Amniotic epithelial cell (primary cell): Measurements from ENCODE around the gene CDK5RAP3.
"Not testable (repeated sequence)": the region's sequence is repeated elsewhere in the genome, so short reads cannot be mapped to it uniquely, and the experiment has no call there.

Experiments
- DNase-seq: peaks from one replicate; pipeline ENCODE4 v3.0.0-alpha.2; 2010; ENCODE audit warnings: low read depth

Gene CDK5RAP3

DNA sequence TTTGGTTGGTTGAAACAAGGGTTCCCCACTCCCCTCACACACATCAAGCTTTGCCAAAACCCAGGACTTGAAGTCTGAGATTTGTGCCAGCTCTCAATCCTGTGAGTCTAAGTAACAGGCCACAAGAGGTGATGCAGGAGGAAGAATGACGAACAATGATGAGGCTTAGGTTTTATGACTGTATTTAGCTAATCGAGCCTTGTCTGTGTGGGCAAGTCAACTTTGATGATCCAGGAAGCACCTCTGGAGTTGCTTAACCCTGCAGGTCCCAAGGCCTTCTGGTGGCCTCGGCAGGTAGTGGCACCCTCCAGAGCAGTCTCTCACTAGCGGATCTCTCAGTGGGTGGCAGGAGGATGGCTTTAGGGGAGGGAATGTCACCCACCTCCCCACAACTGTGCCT lies 28.7 kb downstream of the CDK5RAP3 start:
- no peak for DNase-seq

DNA sequence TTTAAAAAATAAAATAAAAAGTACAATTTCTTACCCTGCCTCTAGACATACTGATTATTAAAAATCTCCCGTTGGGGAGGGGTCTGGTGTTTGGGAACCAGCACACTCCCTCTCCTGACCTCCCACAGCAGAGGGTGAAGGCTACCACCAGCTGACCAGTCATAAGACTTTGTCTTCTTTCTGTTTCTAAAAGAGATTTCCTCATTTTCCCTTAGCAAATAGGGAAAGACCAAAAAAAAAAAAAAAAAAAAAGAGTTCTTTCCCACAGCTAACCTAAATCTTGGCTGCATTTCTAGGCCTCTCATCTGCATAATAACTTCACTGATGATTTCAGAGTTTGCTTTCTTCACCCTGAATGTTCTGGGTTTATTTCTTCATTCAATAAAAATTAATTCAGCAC lies 30.3 kb downstream of the CDK5RAP3 start:
- DNase-seq = peak; percentile 74

DNA sequence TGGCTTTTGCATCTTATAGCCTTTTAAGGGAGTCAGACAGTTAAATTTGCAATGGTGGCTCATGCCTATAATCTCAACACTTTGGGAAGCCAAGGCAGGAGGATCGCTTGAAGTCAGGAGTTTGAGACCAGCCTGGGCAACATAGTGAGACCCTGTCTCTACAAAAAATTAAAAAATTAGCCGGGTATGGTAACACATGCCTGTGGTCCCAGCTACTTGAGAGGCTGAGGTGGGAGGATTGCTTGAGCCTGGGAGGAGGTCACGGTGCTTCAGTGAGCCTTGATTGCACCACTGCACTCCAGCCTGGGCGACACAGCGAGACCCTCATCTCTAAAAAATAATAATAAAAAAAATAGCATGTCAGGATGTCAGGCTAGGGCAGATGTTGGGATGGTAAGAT lies 30.7 kb downstream of the CDK5RAP3 start:
- not testable (repeated sequence) for DNase-seq

DNA sequence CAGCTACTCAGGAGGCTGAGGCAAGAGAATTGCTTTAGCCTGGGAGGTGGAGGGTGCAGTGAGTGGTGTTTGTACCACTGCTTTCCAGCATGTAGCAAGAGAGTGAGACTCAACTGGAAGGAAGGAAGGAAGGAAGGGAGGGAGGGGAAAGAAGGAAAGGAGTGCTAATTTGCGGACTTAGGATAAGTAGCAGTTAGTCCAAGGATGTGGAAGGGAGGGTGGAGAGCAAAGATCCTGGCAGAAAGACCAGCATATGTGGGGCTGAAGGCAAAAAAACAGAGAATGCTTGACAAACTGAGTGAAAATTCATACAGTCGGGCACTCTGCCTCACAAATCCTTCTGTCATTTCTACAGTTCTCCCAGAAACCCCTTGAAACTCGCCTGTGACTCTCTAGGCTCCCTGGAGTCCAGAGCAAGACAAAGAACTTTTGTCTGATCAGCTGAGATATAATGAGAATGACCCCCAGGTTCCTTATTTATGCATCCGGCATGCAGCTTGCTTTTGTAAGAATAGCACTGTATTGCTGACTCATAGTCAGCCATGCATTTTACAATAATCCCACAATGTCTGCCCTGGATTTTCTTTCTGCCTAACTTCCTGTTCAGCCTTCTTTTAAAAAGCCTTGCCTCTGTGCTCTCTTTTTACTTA lies 31.5 kb downstream of the CDK5RAP3 start:
- DNase-seq = peak; percentile 90

DNA sequence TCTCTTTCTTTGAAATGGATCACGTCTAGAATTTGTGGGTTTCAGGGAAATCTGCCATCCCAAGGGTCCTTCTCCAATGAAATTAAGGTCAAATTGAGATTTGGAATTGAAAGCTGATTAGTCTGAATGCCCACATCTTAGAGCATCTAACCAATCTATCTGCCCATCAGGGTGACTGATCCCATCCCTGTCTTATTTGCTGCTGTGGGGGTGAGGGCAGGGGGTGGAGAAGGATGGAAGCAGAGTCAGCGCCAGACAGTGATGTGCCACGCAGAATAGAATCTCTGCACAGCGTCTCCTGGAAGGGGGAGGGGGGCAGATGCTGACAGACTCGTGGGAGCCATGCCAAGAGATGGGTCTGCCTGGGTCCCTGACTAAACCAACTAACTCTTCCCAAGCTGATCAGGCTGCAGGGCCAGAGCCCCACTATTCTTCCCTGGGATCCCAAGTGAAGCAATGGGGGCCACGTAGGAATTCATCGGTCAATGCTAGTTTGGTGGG lies 32.1 kb downstream of the CDK5RAP3 start:
- peak; percentile 58 for DNase-seq

DNA sequence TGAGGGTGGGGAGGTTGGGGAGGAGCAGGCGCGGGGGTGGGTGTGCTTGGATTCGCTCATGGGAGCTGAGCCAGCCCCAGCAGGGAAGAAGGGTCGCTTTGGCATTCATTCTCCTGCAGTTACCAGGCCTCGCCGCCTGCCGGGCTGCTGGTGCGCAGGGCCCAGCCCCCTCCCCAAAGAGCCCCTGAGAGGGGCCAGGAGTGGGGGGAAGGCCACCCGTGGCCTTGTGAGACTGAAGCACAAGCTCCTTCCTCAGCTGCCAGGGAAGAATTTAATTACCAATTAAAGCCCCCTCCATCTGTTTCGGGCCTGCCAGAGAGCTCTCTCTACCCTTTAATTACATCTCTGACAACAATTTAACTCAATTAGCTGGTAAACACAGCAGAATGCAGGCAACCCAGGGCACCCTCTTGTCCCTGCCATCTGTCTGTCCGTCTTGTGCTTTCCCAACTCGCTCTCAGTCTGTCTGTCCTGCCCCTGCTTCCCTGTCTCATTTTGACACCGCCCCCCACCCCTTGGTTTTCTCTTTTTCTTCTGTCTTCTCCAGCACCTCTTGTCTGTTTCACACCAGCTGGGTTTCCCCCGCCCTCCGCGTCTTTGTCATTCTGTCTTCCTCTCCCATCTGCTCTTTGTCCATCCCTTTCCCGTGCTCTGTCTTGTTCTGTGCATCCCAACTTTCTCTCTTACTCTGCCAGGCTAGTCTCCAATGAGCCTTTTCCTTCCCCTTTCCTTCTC lies 32.7 kb downstream of the CDK5RAP3 start:
- DNase-seq = no peak

DNA sequence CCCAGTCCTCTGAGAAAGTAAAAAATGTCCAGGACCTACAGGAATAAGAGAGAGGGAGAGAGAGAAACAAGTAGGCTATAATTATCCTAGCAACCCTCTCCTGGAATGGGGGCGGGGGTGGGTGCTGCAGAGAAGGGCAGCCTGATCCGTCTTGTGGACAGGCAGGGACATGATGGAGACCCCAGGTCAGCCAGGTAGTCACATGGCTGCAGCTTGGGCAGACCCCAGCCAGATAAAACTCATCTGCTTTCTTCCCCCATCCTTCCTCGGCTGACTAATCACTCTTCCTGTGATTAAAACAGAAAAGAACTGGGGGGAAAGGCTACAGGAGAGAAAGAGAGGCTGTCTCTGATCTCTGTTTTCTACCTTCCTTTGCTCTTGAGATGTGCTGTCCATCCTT lies 34.1 kb downstream of the CDK5RAP3 start:
- no peak for DNase-seq

DNA sequence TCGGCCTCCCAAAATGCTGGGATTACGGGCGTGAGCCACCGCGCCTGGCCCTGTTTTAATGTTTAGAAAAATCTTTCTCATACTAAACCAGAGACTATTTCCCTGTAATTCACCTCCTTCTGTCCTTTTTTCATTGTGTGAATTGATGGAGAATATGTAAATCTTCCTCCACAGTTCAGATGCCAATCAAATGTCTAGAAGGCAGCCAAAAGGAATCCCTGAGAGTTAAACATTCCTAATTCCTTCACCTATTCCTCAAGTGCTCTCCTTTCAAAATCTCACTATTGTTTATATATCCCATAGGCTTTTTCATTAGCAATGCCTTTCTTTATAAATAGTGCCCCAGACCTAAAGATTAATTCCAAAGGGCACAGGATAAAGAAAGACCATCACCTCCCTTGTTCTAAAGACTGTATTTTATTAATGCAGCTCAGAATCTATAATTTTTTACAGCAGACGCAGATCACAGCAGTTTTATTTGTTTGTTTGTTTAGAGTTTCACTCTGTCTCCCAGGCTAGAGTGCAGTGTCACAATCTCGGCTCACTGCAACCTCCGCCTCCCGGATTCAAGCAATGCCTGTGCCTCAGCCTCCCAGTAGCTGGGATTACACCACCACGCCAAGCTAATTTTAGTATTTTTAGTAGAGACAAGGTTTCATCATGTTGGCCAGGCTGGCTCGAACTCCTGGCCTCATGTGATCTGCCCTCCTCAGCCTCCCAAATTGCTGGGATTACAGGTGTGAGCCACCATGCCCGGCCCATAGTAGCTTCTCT lies 36.2 kb downstream of the CDK5RAP3 start:
- no peak for DNase-seq

DNA sequence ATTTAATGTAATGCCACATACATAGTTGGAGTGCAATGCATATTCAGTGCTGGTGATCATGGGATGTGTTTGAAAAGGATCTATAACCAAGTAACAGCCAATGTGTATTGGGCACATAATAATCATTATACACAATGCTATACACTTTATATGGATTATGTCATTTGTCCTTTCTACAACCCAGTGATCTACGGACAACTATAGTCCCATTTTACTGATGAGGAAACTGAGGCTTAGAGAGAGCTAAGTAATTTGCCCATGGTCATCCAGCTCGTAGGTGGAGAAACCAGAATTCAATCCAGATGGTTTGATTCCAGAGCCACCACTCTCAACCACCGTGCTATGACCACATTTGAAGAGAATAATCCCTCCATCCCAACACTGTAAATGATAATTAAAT lies 39.3 kb downstream of the CDK5RAP3 start:
- DNase-seq = no peak

DNA sequence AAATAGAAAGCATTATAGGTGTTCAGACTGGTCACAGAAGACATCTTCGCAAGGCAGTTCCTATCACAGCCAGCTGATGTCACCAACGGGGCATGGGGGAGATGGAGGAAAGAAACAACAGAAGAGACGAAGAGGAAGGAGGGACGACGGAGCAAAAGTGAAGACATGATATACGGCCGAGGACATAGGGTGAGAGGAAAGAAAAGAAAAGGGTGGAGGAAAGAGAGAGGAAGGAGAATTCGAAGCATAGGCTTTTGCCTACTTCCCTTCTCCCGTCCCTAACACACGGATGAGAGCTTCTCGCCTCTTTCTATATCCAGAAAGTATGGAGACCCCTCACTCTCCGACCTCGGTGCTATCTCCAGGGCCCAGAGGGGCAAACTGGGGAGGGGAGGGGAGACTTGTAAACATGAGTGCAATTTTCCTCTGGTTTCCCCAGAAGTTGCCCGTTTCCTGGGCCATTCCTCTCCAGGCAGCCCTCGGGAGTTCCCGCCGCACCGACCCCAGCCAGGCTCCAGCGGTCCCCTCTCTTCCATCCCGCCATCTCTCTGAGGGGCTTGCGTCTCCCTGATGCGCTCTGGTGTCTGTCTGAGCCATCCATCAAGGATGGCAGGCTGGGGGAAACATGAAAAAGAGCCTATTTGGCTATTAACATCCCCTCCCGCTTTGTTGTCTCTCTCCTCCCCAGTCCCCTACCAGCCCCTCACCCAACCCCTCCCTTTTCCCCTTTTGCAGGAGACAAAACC lies 40.7 kb downstream of the CDK5RAP3 start:
- no peak for DNase-seq

DNA sequence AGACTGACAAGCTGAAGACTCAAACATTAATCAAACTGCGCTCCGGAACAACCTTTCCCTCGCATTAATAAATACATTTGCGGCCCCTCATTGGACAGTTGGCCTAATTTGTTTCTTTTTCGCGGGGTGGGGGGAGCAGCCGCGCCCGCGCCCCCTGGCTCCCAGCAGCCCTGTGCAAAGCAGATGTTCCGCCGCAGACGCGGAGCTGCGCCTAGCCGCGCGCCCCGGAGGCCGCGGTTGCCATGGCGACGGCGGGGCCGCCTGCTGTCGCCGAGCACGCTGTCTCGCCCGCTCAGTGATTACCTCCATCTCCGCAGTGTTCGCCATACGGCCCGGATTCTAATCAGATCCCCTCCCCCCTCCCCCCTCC lies 41.2 kb downstream of the CDK5RAP3 start:
- no peak for DNase-seq

DNA sequence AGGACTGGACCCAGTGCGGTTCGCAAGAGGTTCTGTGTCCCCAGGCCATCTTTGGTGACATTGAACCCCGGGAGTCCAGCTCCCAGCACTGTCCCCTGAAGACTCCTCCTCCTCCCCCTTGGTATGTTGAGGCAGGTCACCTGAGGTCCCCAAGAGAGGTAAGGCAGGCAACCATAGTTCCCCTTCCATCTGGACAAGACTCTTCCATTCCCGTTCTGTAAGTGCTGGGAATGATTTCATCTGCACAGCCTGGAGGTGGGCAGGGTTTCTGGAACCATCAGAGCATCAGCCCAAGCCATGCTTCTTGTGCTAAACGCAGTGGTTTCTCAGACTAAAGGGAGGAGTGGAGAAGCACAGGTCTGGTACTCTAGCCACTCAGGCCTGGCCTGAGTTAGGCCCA lies 41.7 kb downstream of the CDK5RAP3 start:
- no peak for DNase-seq

DNA sequence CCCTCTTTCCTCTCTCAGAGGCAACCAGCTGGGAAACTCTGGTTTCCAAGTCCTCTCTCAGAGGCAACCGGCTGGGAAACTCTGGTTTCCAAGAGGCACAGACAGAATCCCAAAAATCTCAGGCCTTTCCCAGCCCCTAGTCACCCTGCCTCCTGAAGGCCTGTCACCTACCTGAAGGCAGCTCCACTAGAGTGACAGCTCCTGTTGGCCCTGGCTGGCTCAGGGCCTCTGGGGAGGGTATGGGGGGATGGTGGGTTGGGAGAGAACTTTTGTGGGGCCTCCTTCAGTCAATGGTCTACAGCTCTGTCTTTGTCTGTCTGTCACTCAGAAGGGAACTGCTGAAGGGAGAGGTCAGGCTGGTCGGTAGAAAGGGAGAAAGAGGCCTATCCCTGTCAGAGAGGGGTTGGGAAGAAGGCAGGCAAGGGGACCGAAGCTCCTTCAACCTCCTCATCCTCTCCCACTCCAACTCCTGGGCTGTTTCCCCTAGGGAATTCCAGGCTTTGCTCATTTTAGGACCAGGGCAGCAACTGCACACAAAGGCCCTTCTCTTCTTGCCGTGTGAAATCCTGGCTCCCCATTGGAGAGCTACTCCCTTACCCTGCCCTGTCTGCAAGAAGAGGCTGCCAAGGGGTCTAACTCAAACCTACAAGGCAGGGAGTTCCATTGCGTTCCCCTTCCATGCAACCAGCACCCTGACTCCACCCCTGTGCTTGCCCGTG lies 43.1 kb downstream of the CDK5RAP3 start:
- DNase-seq = no peak

DNA sequence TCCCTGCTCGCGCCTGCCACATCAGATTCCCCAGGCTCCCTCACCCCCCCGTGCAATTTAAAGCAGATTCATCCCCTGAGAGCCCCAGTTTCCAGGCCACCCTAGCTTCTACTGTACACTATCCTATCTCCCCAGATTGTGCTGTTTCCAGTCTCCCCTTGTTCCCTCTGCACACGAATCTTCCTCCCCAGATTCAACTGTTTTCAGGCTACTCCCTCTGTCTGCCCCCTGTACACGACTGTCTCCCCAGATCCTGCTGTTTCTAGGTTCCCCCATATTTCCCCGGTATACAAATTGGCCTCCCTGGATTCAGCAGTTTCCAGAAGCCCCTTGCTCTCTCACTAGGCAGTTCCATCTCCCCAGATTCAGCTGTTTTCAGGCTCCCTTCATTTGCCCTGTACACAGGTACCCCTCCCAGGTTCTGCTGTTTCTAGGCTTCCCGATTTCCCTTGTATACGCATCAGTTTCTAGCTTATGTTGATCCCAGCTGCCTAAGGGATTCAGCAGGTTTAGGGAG lies 43.7 kb downstream of the CDK5RAP3 start:
- DNase-seq = no peak

DNA sequence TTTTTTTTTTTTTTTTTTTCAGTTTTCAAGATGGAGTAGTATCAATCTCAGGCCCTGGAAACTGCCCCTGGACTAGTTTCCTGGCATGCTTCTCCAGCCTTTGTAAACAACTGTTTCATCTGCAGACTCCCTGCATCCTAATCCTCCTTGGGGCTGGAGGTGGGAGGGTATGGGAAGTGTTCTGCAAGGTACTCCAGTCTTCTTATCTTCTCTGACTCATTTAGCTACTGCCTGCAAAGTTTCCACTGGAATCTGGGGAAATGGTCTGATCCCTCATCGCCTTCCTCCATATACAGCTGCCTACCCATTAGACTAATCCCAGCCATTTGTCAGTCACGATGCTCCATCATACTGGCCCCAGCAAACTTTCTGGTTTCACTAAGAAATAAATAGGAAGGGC lies 45.2 kb downstream of the CDK5RAP3 start:
- DNase-seq = peak; percentile 100

DNA sequence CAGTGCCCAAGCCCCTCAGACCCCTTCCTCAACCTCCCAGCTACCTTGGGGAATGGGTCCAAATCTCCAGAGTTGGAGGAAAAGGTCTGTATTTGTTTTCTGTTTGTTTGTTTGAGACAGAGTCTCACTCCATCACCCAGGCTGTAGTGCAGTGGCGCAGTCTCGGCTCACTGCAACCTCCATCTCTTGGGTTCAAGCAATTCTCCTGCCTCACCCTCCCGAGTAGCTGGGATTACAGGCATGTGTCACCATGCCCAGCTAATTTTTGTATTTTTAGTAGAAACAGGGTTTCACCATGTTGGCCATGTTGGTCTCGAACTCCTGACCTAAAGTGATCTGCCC lies 46.9 kb downstream of the CDK5RAP3 start:
- not testable (repeated sequence) for DNase-seq

DNA sequence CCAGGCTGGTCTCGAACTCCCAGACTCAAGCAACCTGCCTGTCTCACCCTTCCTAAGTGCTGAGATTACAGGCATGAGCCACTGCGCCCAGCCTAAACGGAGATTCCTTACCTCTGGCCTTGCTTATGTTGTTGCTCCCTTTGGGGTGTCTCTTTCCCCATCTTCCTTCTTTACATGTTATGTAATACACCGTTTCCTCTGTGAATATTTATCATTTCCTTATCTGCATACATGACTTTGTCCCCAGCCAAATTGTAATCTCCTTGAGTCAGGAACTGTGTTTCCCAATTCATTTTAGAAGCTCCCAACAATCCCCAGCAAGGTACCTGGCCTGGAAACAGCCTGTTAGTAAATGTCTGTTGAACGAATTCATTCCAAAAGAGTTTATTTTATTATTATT lies 51.0 kb downstream of the CDK5RAP3 start:
- peak; percentile 48 for DNase-seq

DNA sequence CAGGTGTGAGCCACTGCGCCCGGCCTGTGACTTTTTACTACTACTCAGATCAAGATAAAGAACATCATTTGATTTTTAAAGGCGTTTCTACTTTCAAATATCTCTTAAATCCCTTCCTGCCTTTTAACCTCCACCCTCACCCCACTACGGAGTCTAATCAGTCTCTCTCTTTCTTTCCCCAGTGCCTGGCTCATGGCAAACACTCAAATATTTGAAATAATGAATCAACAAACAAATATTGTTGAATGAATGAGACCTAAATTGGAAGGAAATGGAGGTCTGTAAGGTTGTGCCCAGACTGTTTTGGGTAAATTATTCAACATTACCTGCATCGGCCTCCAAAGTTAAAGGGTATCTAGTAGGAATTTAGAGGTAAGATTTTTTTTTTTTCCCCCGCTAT lies 52.0 kb downstream of the CDK5RAP3 start:
- DNase-seq = no peak

DNA sequence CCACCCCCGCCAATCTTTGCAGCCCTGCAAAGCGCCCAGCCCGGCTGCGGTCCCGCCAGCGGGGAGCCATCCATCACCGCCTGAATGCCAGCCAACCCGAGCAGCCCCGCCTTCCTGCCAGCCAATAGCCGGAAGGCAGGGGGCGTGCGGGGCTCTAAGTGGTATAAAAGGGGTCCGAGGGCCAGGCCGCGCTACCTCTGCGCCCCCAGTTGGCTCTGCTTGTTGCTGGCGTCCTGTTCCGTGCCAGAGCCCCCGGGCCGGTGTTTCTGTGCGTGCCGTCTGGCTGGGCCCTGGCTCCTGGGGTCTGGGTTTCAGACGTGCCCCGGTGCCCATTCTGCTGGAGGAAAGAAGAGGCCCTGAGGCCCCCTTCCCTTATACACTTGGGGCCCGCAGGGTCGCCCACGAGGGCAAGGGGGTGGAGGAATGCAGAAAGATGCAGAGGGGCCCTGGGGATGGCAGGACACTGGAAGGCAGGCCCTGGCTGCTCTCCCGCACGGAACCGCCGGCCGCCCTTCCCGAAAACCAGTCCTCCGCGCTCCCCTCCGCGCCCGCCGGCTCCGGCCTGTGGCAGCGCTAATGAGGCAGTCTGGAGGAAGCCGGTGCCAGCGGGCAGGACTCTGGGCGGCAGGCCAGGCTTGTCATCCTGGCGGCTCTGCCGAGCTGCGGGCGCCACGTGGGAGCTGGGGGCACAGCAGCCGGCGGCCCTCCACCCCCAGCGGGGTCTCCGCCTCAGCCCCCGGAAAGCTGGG lies 52.7 kb downstream of the CDK5RAP3 start:
- peak; percentile 55 for DNase-seq

DNA sequence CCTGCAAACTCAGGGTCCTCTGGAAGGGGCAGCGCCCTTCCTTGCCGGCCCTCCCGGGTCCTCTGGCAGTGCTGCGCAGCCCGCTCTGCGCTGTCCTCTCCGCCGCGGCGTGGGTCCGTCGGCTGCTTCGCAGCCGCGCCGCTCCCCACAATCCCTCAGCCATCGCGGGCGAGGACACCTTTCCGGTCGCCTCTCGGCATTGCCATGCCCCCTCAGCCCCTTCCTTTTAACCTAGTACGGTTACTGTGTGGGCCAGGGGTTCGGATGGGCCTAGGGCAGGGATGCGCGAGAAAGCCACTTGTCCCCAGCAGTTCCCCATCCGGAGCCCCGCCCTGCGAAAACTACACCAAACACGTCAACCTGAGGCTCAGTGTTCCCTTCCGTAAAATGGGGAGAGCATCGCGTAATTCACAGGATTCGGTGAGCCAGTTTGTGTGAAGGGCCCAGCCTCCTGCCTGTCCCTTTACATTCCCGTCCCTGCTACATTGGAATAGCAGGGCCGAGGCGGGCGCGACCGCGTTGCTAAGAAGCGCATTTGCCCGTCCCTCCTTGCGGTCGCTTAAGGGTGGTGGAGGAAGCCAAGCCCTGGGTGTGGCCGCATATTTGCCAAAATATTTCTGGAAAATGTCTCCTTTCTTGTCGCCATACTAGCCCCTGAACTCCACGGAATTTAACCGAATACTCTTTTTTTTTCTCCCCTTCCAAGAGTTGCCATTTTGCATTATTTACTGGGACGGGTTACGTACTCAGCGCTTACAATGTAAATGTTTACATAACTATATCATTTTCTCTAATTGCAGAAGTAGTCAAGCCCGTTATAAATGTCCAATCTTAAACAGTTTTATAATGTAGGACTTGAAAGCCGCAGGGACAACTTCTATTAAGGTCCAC lies 53.5 kb downstream of the CDK5RAP3 start:
- no peak for DNase-seq
